RWPE1 (cell line): ENCODE results near the gene DMD.
A peak's percentile ranks its signal among the peaks of the same experiment; 100 is the strongest.

Source experiments
- CTCF ChIA-PET: fragments of 350-600 bp; sonication (Branson Sonifier 250); formaldehyde crosslinking; extraction: SDS; loops from one replicate; lab custom pipeline; 2021; lab: Yijun Ruan, JAX
- POLR2A ChIA-PET: fragments of 400-600 bp; formaldehyde crosslinking; extraction: SDS; loops from one replicate; lab custom pipeline; 2020; ENCODE audit warnings: antibody characterized with exemption; ENCODE audit not compliant: low non-redundant PET; lab: Yijun Ruan, JAX
- DNase-seq: peaks from one replicate; pipeline ENCODE4 v3.0.0; 2012; ENCODE audit warnings: low spot score
- H3K27ac ChIP-seq: fragments of 450-650 bp; 2 replicates; pipeline ENCODE4 v1.5.1; 2017
- CTCF ChIP-seq: fragments of 450-650 bp; conservative IDR thresholded peaks from 2 replicates; pipeline ENCODE4 v1.5.1; 2017; ENCODE audit warnings: low read depth, mild to moderate bottlenecking

The DMD gene

GRCh38 chrX:31269914-31270313, 1941.4 kb downstream of the DMD start:
- TF ChIP-seq CTCF: no peak
- H3K27ac ChIP-seq: no peak overlapping the region
- POLR2A ChIA-PET: no interaction called here
- CTCF ChIA-PET: no interaction called here
- no peak for DNase-seq

DNA sequence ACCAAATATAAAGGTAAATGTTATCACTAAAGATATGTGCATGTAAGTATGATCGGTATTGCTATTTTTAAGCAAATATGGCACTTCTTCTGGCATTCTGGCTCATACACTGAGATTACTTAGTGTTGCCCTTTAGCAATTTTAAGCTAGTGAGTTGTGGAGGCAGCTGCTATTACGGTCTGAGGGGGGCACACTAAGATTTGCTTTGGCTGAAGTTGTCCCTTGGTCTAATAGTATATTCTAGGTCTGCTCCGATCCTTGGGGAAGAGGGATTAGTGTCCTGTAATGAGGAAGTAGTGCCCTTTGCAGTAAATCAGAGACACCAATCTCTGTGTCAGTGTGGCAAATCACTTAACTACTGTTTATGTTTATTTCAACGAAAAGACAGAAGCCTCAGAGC, 1943.0 kb downstream of the DMD start:
- DNase-seq: no peak
- no peak for TF ChIP-seq CTCF
- ChIA-PET CTCF (interaction anchor here (1.2 kb wide), 1 partner anchor 54 kb away, joined by 3 read pairs; no protein-coding TSS in a partner anchor), POLR2A (no interaction called here)
- H3K27ac ChIP-seq: no peak overlapping the region

DNA sequence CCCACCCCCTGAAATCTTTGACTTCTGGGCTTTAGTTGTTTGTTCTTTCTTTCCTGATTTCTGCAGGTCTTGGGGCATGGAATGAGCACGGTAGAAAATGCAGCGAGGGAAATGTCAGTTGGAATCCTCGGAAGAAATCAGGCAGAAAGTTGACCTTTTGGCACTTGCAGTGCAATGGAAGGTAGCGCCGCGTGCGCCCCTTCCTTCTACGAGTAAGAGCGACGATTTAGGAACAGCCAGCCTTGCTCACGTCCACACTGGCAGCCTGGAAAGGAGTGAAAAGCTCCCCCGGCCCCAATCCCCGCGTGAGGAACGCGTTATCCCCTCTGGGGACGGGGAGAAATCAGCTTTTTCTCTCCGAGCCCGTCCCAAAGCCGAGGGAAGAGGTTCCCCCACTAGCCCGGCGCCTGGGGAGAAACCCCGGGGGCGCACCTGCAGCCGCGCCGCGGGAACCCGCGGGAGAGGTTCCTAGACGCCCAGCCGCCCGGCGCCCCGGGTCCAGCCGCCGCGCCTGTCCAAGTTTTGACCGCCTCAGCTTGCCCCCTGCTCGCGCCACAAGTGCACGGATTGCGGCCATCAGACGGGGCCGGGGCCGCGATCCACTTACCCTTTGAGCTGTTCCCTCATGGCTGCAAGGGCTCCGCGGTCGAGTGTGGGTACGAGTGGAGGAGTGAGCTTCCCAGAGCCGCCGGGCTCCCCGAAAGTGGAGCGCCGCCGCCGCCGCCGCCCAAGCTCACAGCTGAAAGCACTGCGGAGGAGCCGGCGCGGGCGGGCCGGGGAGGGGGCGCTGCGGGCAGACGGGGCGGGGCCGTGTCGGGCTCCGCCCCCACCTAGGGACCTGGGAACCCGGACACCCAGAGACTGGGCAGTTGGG, 1944.9 kb downstream of the DMD start:
- CTCF ChIA-PET: no interaction called here
- no peak for TF ChIP-seq CTCF
- peak; percentile 50 for DNase-seq
- peak overlapping the region; percentile 56 for H3K27ac ChIP-seq
- POLR2A ChIA-PET: no interaction called here

GRCh38 chrX:31265383-31265782, 1946.0 kb downstream of the DMD start:
- ChIA-PET CTCF (no interaction called here), POLR2A (no interaction called here)
- H3K27ac ChIP-seq: no peak overlapping the region
- TF ChIP-seq CTCF: no peak
- no peak for DNase-seq

DNA sequence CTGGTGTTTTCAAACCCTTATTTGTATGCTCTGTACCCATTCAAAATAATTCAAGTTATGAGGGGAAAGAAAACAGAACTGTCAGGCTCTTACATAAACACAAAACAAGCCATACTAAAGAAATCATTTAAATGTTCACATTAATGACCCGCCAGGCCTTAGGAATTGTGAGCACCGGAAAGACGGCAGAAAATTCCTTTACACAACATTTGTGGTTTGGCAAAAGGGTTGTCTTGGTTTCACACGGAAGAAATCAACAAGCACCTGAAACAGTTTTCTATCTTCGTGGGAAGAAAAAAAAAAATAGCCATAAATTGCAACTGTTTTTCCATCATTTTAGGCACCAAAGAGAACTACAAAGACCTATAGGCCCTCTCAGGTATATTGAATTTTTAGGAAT, 1951.0 kb downstream of the DMD start:
- ChIA-PET CTCF (interaction anchor here (0.8 kb wide), 1 partner anchor 99 kb away, joined by 4 read pairs; no protein-coding TSS in a partner anchor), POLR2A (no interaction called here)
- TF ChIP-seq CTCF: no peak
- H3K27ac ChIP-seq: no peak overlapping the region
- no peak for DNase-seq

DNA sequence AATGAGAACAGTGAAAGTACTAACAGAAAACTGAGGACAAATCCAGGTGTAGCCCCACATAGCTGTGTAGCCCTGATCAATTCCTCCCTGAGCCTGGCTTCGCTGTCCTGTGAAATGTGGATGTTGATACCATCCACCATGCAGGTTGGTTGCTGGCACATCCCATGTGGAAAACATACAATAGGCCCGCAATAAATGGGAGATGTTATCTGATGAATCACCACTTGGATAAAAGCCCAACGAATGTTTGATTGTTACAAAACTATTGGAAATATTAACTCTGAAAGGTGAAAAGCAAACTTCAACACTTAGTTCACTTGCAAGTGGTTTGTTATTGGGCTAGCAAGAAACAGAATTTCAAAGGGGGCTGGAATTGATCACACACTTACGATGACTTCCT, 1953.2 kb downstream of the DMD start:
- DNase-seq: peak; percentile 15
- ChIA-PET CTCF (no interaction called here), POLR2A (no interaction called here)
- H3K27ac ChIP-seq: no peak overlapping the region
- no peak for TF ChIP-seq CTCF
